Ecto neural progenitor cell (in vitro differentiated cells): Measurements from ENCODE around the gene GPC5.
"Not testable (repeated sequence)": the region's sequence is repeated elsewhere in the genome, so short reads cannot be mapped to it uniquely, and the experiment has no call there.

ENCODE experiments used
- DNase-seq: peaks from one replicate; pipeline ENCODE4 v3.0.0-alpha.2; 2018; ENCODE audit warnings: low spot score

Gene GPC5

GRCh38 chr13:91398413-91399188, at the start of gene GPC5:
Gene GPC5 (plus strand): TSS chr13:91398621.
- DNase-seq, result peak; percentile 91

- DNase-seq, result peak; percentile 95
Observed at GRCh38 chr13:91348906-91349435, 49.5 kb upstream of the GPC5 start.

- no peak for DNase-seq
Observed at GRCh38 chr13:91349992-91350911, 48.2 kb upstream of the GPC5 start.

GRCh38 chr13:91351123-91351522, 47.3 kb upstream of the GPC5 start:
- DNase-seq, result no peak

- DNase-seq, result no peak
Observed at GRCh38 chr13:91351980-91352379, 46.4 kb upstream of the GPC5 start.

GRCh38 chr13:91352891-91353290, 45.5 kb upstream of the GPC5 start:
- DNase-seq, result not testable (repeated sequence)

GRCh38 chr13:91353494-91353893, 44.9 kb upstream of the GPC5 start:
- DNase-seq, result no peak

GRCh38 chr13:91355099-91355825, 43.2 kb upstream of the GPC5 start:
- no peak for DNase-seq

- no peak for DNase-seq
Observed at GRCh38 chr13:91355826-91356710, 42.4 kb upstream of the GPC5 start.

GRCh38 chr13:91356919-91357612, 41.4 kb upstream of the GPC5 start:
- DNase-seq, result no peak

GRCh38 chr13:91357613-91358386, 40.6 kb upstream of the GPC5 start:
- no peak for DNase-seq

GRCh38 chr13:91358387-91358782, 40.0 kb upstream of the GPC5 start:
- DNase-seq, result no peak

- DNase-seq, result no peak
Observed at GRCh38 chr13:91359111-91359510, 39.3 kb upstream of the GPC5 start.

- no peak for DNase-seq
Observed at GRCh38 chr13:91359631-91360030, 38.8 kb upstream of the GPC5 start.

- DNase-seq, result no peak
Observed at GRCh38 chr13:91360246-91360751, 38.1 kb upstream of the GPC5 start.

GRCh38 chr13:91361755-91362271, 36.6 kb upstream of the GPC5 start:
- no peak for DNase-seq

- DNase-seq, result no peak
Observed at GRCh38 chr13:91362908-91363307, 35.5 kb upstream of the GPC5 start.

- DNase-seq, result no peak
Observed at GRCh38 chr13:91368101-91368500, 30.3 kb upstream of the GPC5 start.
